Measurements from ENCODE around the gene LIMA1. TPM values are rescaled to one million over a fixed set of nuclear protein-coding genes. Genes with fewer than 3 reads are reported as not detected.
A peak's percentile ranks its signal among the peaks of the same experiment; 100 is the strongest.
"Not testable (repeated sequence)": the region's sequence is repeated elsewhere in the genome, so short reads cannot be mapped to it uniquely, and the experiment has no call there.

LIMA1 gene
- total RNA-seq, 1 donor from 2014 or later = 54.3 TPM

- peaks cover 0 to 3% (median 0%) of the 10 kb centered on the region in 3 donors for H3K4me1 ChIP-seq (ENCODE audit: control insufficient read depth in 3 of 3, insufficient read depth in 3 of 3, low read length in 3 of 3)
- H3K4me3 ChIP-seq (ENCODE audit: low read length in 3 of 3) = no peak overlapping the region
- H3K9me3 ChIP-seq (ENCODE audit: control insufficient read depth in 3 of 3, low read length in 3 of 3) = no peaks in the 10 kb centered on the region
- no peaks in the 10 kb centered on the region for H3K27me3 ChIP-seq (ENCODE audit: control insufficient read depth in 3 of 3, insufficient read depth in 3 of 3, low read length in 3 of 3)
- H3K36me3 ChIP-seq (ENCODE audit: control insufficient read depth in 3 of 3, insufficient read depth in 3 of 3, low read length in 3 of 3) = no peaks in the 10 kb centered on the region
- no peak overlapping the region for H3K9ac ChIP-seq (ENCODE audit: low read depth in 1 of 3, low read length in 3 of 3)
- no peak overlapping the region for H3K27ac ChIP-seq (ENCODE audit: low read depth, low read length)
Measured at GRCh38 chr12:50314636-50315312, 31.5 kb upstream of the LIMA1 start.

- not testable (repeated sequence) for H3K27ac ChIP-seq (ENCODE audit: low read depth, low read length); H3K36me3 ChIP-seq (ENCODE audit: control insufficient read depth in 3 of 3, insufficient read depth in 3 of 3, low read length in 3 of 3); H3K4me1 ChIP-seq (ENCODE audit: control insufficient read depth in 3 of 3, insufficient read depth in 3 of 3, low read length in 3 of 3); H3K27me3 ChIP-seq (ENCODE audit: control insufficient read depth in 3 of 3, insufficient read depth in 3 of 3, low read length in 3 of 3); H3K9ac ChIP-seq (ENCODE audit: low read depth in 1 of 3, low read length in 3 of 3); H3K4me3 ChIP-seq (ENCODE audit: low read length in 3 of 3); H3K9me3 ChIP-seq (ENCODE audit: control insufficient read depth in 3 of 3, low read length in 3 of 3)
Measured at GRCh38 chr12:50313971-50314370, 30.7 kb upstream of the LIMA1 start.

GRCh38 chr12:50313256-50313931, 30.1 kb upstream of the LIMA1 start:
- Histone ChIP-seq H3K36me3 (ENCODE audit: control insufficient read depth in 3 of 3, insufficient read depth in 3 of 3, low read length in 3 of 3) (no peaks in the 10 kb centered on the region), H3K4me3 (ENCODE audit: low read length in 3 of 3) (no peak overlapping the region), H3K4me1 (ENCODE audit: control insufficient read depth in 3 of 3, insufficient read depth in 3 of 3, low read length in 3 of 3) (peaks cover 0 to 3% (median 0%) of the 10 kb centered on the region in 3 donors), H3K27me3 (ENCODE audit: control insufficient read depth in 3 of 3, insufficient read depth in 3 of 3, low read length in 3 of 3) (no peaks in the 10 kb centered on the region), H3K9me3 (ENCODE audit: control insufficient read depth in 3 of 3, low read length in 3 of 3) (no peaks in the 10 kb centered on the region), H3K27ac (ENCODE audit: low read depth, low read length) (no peak overlapping the region), H3K9ac (ENCODE audit: low read depth in 1 of 3, low read length in 3 of 3) (no peak overlapping the region)

- not testable (repeated sequence) for H3K4me1 ChIP-seq (ENCODE audit: control insufficient read depth in 3 of 3, insufficient read depth in 3 of 3, low read length in 3 of 3); H3K9ac ChIP-seq (ENCODE audit: low read depth in 1 of 3, low read length in 3 of 3); H3K27ac ChIP-seq (ENCODE audit: low read depth, low read length); H3K4me3 ChIP-seq (ENCODE audit: low read length in 3 of 3); H3K9me3 ChIP-seq (ENCODE audit: control insufficient read depth in 3 of 3, low read length in 3 of 3); H3K27me3 ChIP-seq (ENCODE audit: control insufficient read depth in 3 of 3, insufficient read depth in 3 of 3, low read length in 3 of 3); H3K36me3 ChIP-seq (ENCODE audit: control insufficient read depth in 3 of 3, insufficient read depth in 3 of 3, low read length in 3 of 3)
Measured at GRCh38 chr12:50311858-50312609, 28.7 kb upstream of the LIMA1 start.

GRCh38 chr12:50309950-50310349, 26.6 kb upstream of the LIMA1 start:
- H3K9me3 ChIP-seq (ENCODE audit: control insufficient read depth in 3 of 3, low read length in 3 of 3) = no peaks in the 10 kb centered on the region
- no peaks in the 10 kb centered on the region for H3K36me3 ChIP-seq (ENCODE audit: control insufficient read depth in 3 of 3, insufficient read depth in 3 of 3, low read length in 3 of 3)
- no peak overlapping the region for H3K4me3 ChIP-seq (ENCODE audit: low read length in 3 of 3)
- no peak overlapping the region for H3K27ac ChIP-seq (ENCODE audit: low read depth, low read length)
- no peak overlapping the region for H3K9ac ChIP-seq (ENCODE audit: low read depth in 1 of 3, low read length in 3 of 3)
- H3K4me1 ChIP-seq (ENCODE audit: control insufficient read depth in 3 of 3, insufficient read depth in 3 of 3, low read length in 3 of 3) = peaks cover 0 to 3% (median 0%) of the 10 kb centered on the region in 3 donors
- no peaks in the 10 kb centered on the region for H3K27me3 ChIP-seq (ENCODE audit: control insufficient read depth in 3 of 3, insufficient read depth in 3 of 3, low read length in 3 of 3)

GRCh38 chr12:50302686-50303085, 19.4 kb upstream of the LIMA1 start:
- no peaks in the 10 kb centered on the region for H3K36me3 ChIP-seq (ENCODE audit: control insufficient read depth in 3 of 3, insufficient read depth in 3 of 3, low read length in 3 of 3)
- H3K27ac ChIP-seq (ENCODE audit: low read depth, low read length) = no peak overlapping the region
- H3K4me1 ChIP-seq (ENCODE audit: control insufficient read depth in 3 of 3, insufficient read depth in 3 of 3, low read length in 3 of 3) = peaks cover 5 to 7% (median 7%) of the 10 kb centered on the region in 3 donors
- H3K4me3 ChIP-seq (ENCODE audit: low read length in 3 of 3) = no peak overlapping the region
- no peaks in the 10 kb centered on the region for H3K27me3 ChIP-seq (ENCODE audit: control insufficient read depth in 3 of 3, insufficient read depth in 3 of 3, low read length in 3 of 3)
- no peaks in the 10 kb centered on the region for H3K9me3 ChIP-seq (ENCODE audit: control insufficient read depth in 3 of 3, low read length in 3 of 3)
- H3K9ac ChIP-seq (ENCODE audit: low read depth in 1 of 3, low read length in 3 of 3) = no peak overlapping the region

GRCh38 chr12:50297996-50298395, 14.7 kb upstream of the LIMA1 start:
- Histone ChIP-seq H3K36me3 (ENCODE audit: control insufficient read depth in 3 of 3, insufficient read depth in 3 of 3, low read length in 3 of 3) (no peaks in the 10 kb centered on the region), H3K27me3 (ENCODE audit: control insufficient read depth in 3 of 3, insufficient read depth in 3 of 3, low read length in 3 of 3) (no peaks in the 10 kb centered on the region), H3K9me3 (ENCODE audit: control insufficient read depth in 3 of 3, low read length in 3 of 3) (no peaks in the 10 kb centered on the region), H3K27ac (ENCODE audit: low read depth, low read length) (peak overlapping the region; percentile 26), H3K4me1 (ENCODE audit: control insufficient read depth in 3 of 3, insufficient read depth in 3 of 3, low read length in 3 of 3) (peaks cover 9 to 15% (median 14%) of the 10 kb centered on the region in 3 donors), H3K4me3 (ENCODE audit: low read length in 3 of 3) (no peak overlapping the region), H3K9ac (ENCODE audit: low read depth in 1 of 3, low read length in 3 of 3) (no peak overlapping the region)

GRCh38 chr12:50297027-50297426, 13.7 kb upstream of the LIMA1 start:
- Histone ChIP-seq H3K4me1 (ENCODE audit: control insufficient read depth in 3 of 3, insufficient read depth in 3 of 3, low read length in 3 of 3) (peaks cover 7 to 15% (median 14%) of the 10 kb centered on the region in 3 donors), H3K4me3 (ENCODE audit: low read length in 3 of 3) (no peak overlapping the region), H3K9me3 (ENCODE audit: control insufficient read depth in 3 of 3, low read length in 3 of 3) (no peaks in the 10 kb centered on the region), H3K27me3 (ENCODE audit: control insufficient read depth in 3 of 3, insufficient read depth in 3 of 3, low read length in 3 of 3) (no peaks in the 10 kb centered on the region), H3K36me3 (ENCODE audit: control insufficient read depth in 3 of 3, insufficient read depth in 3 of 3, low read length in 3 of 3) (no peaks in the 10 kb centered on the region), H3K9ac (ENCODE audit: low read depth in 1 of 3, low read length in 3 of 3) (no peak overlapping the region), H3K27ac (ENCODE audit: low read depth, low read length) (peak overlapping the region; percentile 40)

- Histone ChIP-seq H3K27ac (ENCODE audit: low read depth, low read length) (peak overlapping the region; percentile 40), H3K9ac (ENCODE audit: low read depth in 1 of 3, low read length in 3 of 3) (no peak overlapping the region), H3K9me3 (ENCODE audit: control insufficient read depth in 3 of 3, low read length in 3 of 3) (no peaks in the 10 kb centered on the region), H3K4me3 (ENCODE audit: low read length in 3 of 3) (no peak overlapping the region), H3K27me3 (ENCODE audit: control insufficient read depth in 3 of 3, insufficient read depth in 3 of 3, low read length in 3 of 3) (no peaks in the 10 kb centered on the region), H3K36me3 (ENCODE audit: control insufficient read depth in 3 of 3, insufficient read depth in 3 of 3, low read length in 3 of 3) (no peaks in the 10 kb centered on the region), H3K4me1 (ENCODE audit: control insufficient read depth in 3 of 3, insufficient read depth in 3 of 3, low read length in 3 of 3) (peaks cover 7 to 15% (median 14%) of the 10 kb centered on the region in 3 donors)
Measured at GRCh38 chr12:50296554-50296953, 13.2 kb upstream of the LIMA1 start.

GRCh38 chr12:50291377-50291776, 8.1 kb upstream of the LIMA1 start:
- Histone ChIP-seq H3K9me3 (ENCODE audit: control insufficient read depth in 3 of 3, low read length in 3 of 3) (no peaks in the 10 kb centered on the region), H3K27me3 (ENCODE audit: control insufficient read depth in 3 of 3, insufficient read depth in 3 of 3, low read length in 3 of 3) (no peaks in the 10 kb centered on the region), H3K4me1 (ENCODE audit: control insufficient read depth in 3 of 3, insufficient read depth in 3 of 3, low read length in 3 of 3) (peaks cover 0 to 2% (median 0%) of the 10 kb centered on the region in 3 donors), H3K27ac (ENCODE audit: low read depth, low read length) (no peak overlapping the region), H3K9ac (ENCODE audit: low read depth in 1 of 3, low read length in 3 of 3) (no peak overlapping the region), H3K36me3 (ENCODE audit: control insufficient read depth in 3 of 3, insufficient read depth in 3 of 3, low read length in 3 of 3) (no peaks in the 10 kb centered on the region), H3K4me3 (ENCODE audit: low read length in 3 of 3) (no peak overlapping the region)

All from skeletal muscle tissue (tissue), 4 donors.